NCI-H2107 treated with DMSO at 0.1 percent for 48 hours (cell line): Measurements from ENCODE around the gene ABCA13.
"Not testable (repeated sequence)": the region's sequence is repeated elsewhere in the genome, so short reads cannot be mapped to it uniquely, and the experiment has no call there.

Experiments
- DNase-seq: peaks from one replicate; lab custom pipeline; 2025; ENCODE audit not compliant: unreplicated experiment; lab: John Stamatoyannopoulos, UW

ABCA13 gene

GRCh38 chr7:48171202-48171601 is at the start of gene ABCA13:
Gene ABCA13 (plus strand): TSS chr7:48171458. CDS start chr7:48171484, 26 bp downstream.
- DNase-seq: no peak

- DNase-seq: no peak
Observed at GRCh38 chr7:48126037-48126436, 45.2 kb upstream of the ABCA13 start.

GRCh38 chr7:48130658-48131108 is 40.6 kb upstream of the ABCA13 start:
- no peak for DNase-seq

- DNase-seq: no peak
Observed at GRCh38 chr7:48132792-48133191, 38.5 kb upstream of the ABCA13 start.

- no peak for DNase-seq
Observed at GRCh38 chr7:48139459-48139858, 31.8 kb upstream of the ABCA13 start.

- DNase-seq: no peak
Observed at GRCh38 chr7:48140001-48140681, 31.1 kb upstream of the ABCA13 start.

GRCh38 chr7:48141521-48141920 is 29.7 kb upstream of the ABCA13 start:
- DNase-seq: no peak

- DNase-seq: no peak
Observed at GRCh38 chr7:48144291-48144768, 26.9 kb upstream of the ABCA13 start.

GRCh38 chr7:48147078-48147591 is 24.1 kb upstream of the ABCA13 start:
- DNase-seq: no peak

GRCh38 chr7:48147690-48148089 is 23.6 kb upstream of the ABCA13 start:
- DNase-seq: not testable (repeated sequence)

- DNase-seq: no peak
Observed at GRCh38 chr7:48148311-48148710, 22.9 kb upstream of the ABCA13 start.

GRCh38 chr7:48149058-48149457 is 22.2 kb upstream of the ABCA13 start:
- no peak for DNase-seq

GRCh38 chr7:48150086-48150485 is 21.2 kb upstream of the ABCA13 start:
- DNase-seq: no peak

- no peak for DNase-seq
Observed at GRCh38 chr7:48154792-48155413, 16.4 kb upstream of the ABCA13 start.

GRCh38 chr7:48158404-48158803 is 12.9 kb upstream of the ABCA13 start:
- no peak for DNase-seq

- DNase-seq: no peak
Observed at GRCh38 chr7:48161407-48162125, 9.7 kb upstream of the ABCA13 start.

GRCh38 chr7:48165157-48165556 is 6.1 kb upstream of the ABCA13 start:
- DNase-seq: no peak

- DNase-seq: no peak
Observed at GRCh38 chr7:48168159-48168558, 3.1 kb upstream of the ABCA13 start.

GRCh38 chr7:48170506-48170905 is 752 bp upstream of the ABCA13 start:
- DNase-seq: no peak

- no peak for DNase-seq
Observed at GRCh38 chr7:48173313-48173712, 2.1 kb downstream of the ABCA13 start.

GRCh38 chr7:48173756-48174382 is 2.6 kb downstream of the ABCA13 start:
- no peak for DNase-seq
